Activated T-helper 2 cell treated with anti-CD3 and anti-CD28 coated beads, Interferon-gamma antibody, Interleukin-2, Interleukin-4, amounts not matched to agents 10 μg/mL and 5 μg/mL and 100 μg/mL, durations not matched to agents 14 hours and 24 hours and 36 hours (primary cell): ENCODE results near the gene NUP188. TPM values are rescaled to one million over a fixed set of nuclear protein-coding genes. Genes with fewer than 3 reads are reported as not detected.

Experiments
- DNase-seq: peaks from one replicate; pipeline ENCODE4 v3.0.0; 2021; ENCODE audit warnings: low spot score
- H3K27ac Mint-ChIP-seq: one replicate; pipeline ENCODE4 v1.8.0; 2021; ENCODE audit warnings: mixed read lengths
- H3K27me3 Mint-ChIP-seq: one replicate; pipeline ENCODE4 v1.8.0; 2021; ENCODE audit warnings: low read depth, mixed read lengths
- H3K36me3 Mint-ChIP-seq: one replicate; pipeline ENCODE4 v1.8.0; 2021; ENCODE audit warnings: low read depth, mixed read lengths
- H3K4me1 Mint-ChIP-seq: one replicate; pipeline ENCODE4 v1.8.0; 2021; ENCODE audit warnings: low read depth, mixed read lengths
- H3K4me3 Mint-ChIP-seq: one replicate; pipeline ENCODE4 v1.8.0; 2021; ENCODE audit warnings: low read depth, mild to moderate bottlenecking, moderate library complexity, mixed read lengths
- H3K9me3 Mint-ChIP-seq: one replicate; pipeline ENCODE4 v1.8.0; 2021; ENCODE audit warnings: mixed read lengths
- intact Hi-C: fragments of 100-400 bp; cut with micrococcal nuclease; formaldehyde crosslinking; loops from one replicate; pipeline ENCODE4 v1.15.1; 2023
- total RNA-seq: library from RNA; stranded (reverse); gene quantifications from 2 replicates; pipeline ENCODE4 v1.2.3, GENCODE V29; 2022

NUP188 gene
- total RNA-seq, 1 donor from 2014 or later: 175 TPM

- H3K27ac Mint-ChIP-seq: no peak overlapping the region
Observed at GRCh38 chr9:129021091-129021490, 73.6 kb downstream of the NUP188 start.

GRCh38 chr9:129022037-129022436, 74.5 kb downstream of the NUP188 start:
- H3K4me1 Mint-ChIP-seq: peaks cover 8% of the 10 kb centered on the region
- H3K27ac Mint-ChIP-seq: no peak overlapping the region
- H3K4me3 Mint-ChIP-seq: no peak overlapping the region
- no peaks in the 10 kb centered on the region for H3K27me3 Mint-ChIP-seq
- DNase-seq: no peak
- H3K36me3 Mint-ChIP-seq: peaks cover 5% of the 10 kb centered on the region
- no peaks in the 10 kb centered on the region for H3K9me3 Mint-ChIP-seq
- intact Hi-C loops: loop anchor here (10.0 kb wide), 1 partner anchor 337 kb away; the partner anchor contains the start of gene SET

More at GRCh38 chr9:129021091-129021490, 73.6 kb downstream of the NUP188 start:
- Mint-ChIP-seq H3K36me3 (peaks cover 5% of the 10 kb centered on the region), H3K4me1 (peaks cover 8% of the 10 kb centered on the region), H3K4me3 (no peak overlapping the region), H3K27me3 (no peaks in the 10 kb centered on the region), H3K9me3 (no peaks in the 10 kb centered on the region)
- no peak for DNase-seq
- intact Hi-C loops: loop anchor here (10.0 kb wide), 1 partner anchor 336 kb away; the partner anchor contains the start of gene SET

- Mint-ChIP-seq H3K27me3 (no peaks in the 10 kb centered on the region), H3K9me3 (no peaks in the 10 kb centered on the region), H3K27ac (no peak overlapping the region), H3K4me1 (peaks cover 11% of the 10 kb centered on the region), H3K36me3 (peaks cover 5% of the 10 kb centered on the region), H3K4me3 (no peak overlapping the region)
- intact Hi-C loops: loop anchor here (10.0 kb wide), 1 partner anchor 338 kb away; the partner anchor contains the start of gene SET
- no peak for DNase-seq
Observed at GRCh38 chr9:129023036-129023907, 75.8 kb downstream of the NUP188 start.

- H3K9me3 Mint-ChIP-seq: no peaks in the 10 kb centered on the region
- H3K4me1 Mint-ChIP-seq: peaks cover 11% of the 10 kb centered on the region
- peaks cover 5% of the 10 kb centered on the region for H3K36me3 Mint-ChIP-seq
- no peak for DNase-seq
- H3K27ac Mint-ChIP-seq: no peak overlapping the region
- H3K27me3 Mint-ChIP-seq: no peaks in the 10 kb centered on the region
- no peak overlapping the region for H3K4me3 Mint-ChIP-seq
- intact Hi-C loops: loop anchor here (10.0 kb wide), 1 partner anchor 339 kb away; the partner anchor contains the start of gene SET
Observed at GRCh38 chr9:129023908-129024233, 76.4 kb downstream of the NUP188 start.

- Mint-ChIP-seq H3K27ac (no peak overlapping the region), H3K36me3 (peaks cover 5% of the 10 kb centered on the region), H3K4me3 (peak overlapping the region; percentile 90), H3K27me3 (no peaks in the 10 kb centered on the region), H3K4me1 (peaks cover 7% of the 10 kb centered on the region), H3K9me3 (no peaks in the 10 kb centered on the region)
- no peak for DNase-seq
- intact Hi-C loops: loop anchor here (10.0 kb wide), 1 partner anchor 342 kb away; the partner anchor contains the start of gene SET
Observed at GRCh38 chr9:129026442-129027223, 79.1 kb downstream of the NUP188 start.

GRCh38 chr9:129027224-129027684, 79.8 kb downstream of the NUP188 start:
- peak overlapping the region; percentile 90 for H3K4me3 Mint-ChIP-seq
- no peak for DNase-seq
- intact Hi-C loops: loop anchor here (10.0 kb wide), 1 partner anchor 342 kb away; the partner anchor contains the start of gene SET
- peaks cover 3% of the 10 kb centered on the region for H3K4me1 Mint-ChIP-seq
- no peaks in the 10 kb centered on the region for H3K9me3 Mint-ChIP-seq
- H3K27me3 Mint-ChIP-seq: no peaks in the 10 kb centered on the region
- H3K36me3 Mint-ChIP-seq: no peaks in the 10 kb centered on the region
- peak overlapping the region; percentile 70 for H3K27ac Mint-ChIP-seq

GRCh38 chr9:129027685-129028191, 80.2 kb downstream of the NUP188 start:
- peaks cover 3% of the 10 kb centered on the region for H3K4me1 Mint-ChIP-seq
- intact Hi-C loops: loop anchor here (1.0 to 10.0 kb wide), 2 partner anchors 9 to 343 kb away; partner anchors contain the start of genes MIGA2 and SET
- no peaks in the 10 kb centered on the region for H3K9me3 Mint-ChIP-seq
- H3K27me3 Mint-ChIP-seq: no peaks in the 10 kb centered on the region
- no peaks in the 10 kb centered on the region for H3K36me3 Mint-ChIP-seq
- DNase-seq: no peak
- H3K4me3 Mint-ChIP-seq: peak overlapping the region; percentile 90
- H3K27ac Mint-ChIP-seq: peak overlapping the region; percentile 70

GRCh38 chr9:129028192-129028966, 80.9 kb downstream of the NUP188 start, which contains the start of gene SH3GLB2:
SH3GLB2 (minus strand) TSS chr9:129028331; CDS start chr9:129028154, 177 bp downstream.
- DNase-seq: peak; percentile 87
- H3K4me1 Mint-ChIP-seq: peaks cover 3% of the 10 kb centered on the region
- peak within 1 kb of the TSS; percentile 90 for H3K4me3 Mint-ChIP-seq
- H3K27ac Mint-ChIP-seq: peak within 1 kb of the TSS; percentile 70
- no peaks in the 10 kb centered on the region for H3K36me3 Mint-ChIP-seq
- no peaks in the 10 kb centered on the region for H3K27me3 Mint-ChIP-seq
- no peaks in the 10 kb centered on the region for H3K9me3 Mint-ChIP-seq
- intact Hi-C loops: loop anchor here (1.0 to 10.0 kb wide), 2 partner anchors 8 to 344 kb away; partner anchors contain the start of genes MIGA2 and SET

GRCh38 chr9:129030191-129030590, 82.7 kb downstream of the NUP188 start:
- Mint-ChIP-seq H3K27ac (peak overlapping the region; percentile 39), H3K4me3 (no peak overlapping the region)
- intact Hi-C loops: no loop called here

GRCh38 chr9:129031514-129031913, 84.0 kb downstream of the NUP188 start:
- Mint-ChIP-seq H3K9me3 (no peaks in the 10 kb centered on the region), H3K4me1 (peaks cover 9% of the 10 kb centered on the region), H3K27me3 (no peaks in the 10 kb centered on the region), H3K4me3 (no peak overlapping the region), H3K36me3 (no peaks in the 10 kb centered on the region), H3K27ac (no peak overlapping the region)
- intact Hi-C loops: no loop called here
- DNase-seq: no peak

More at GRCh38 chr9:129030191-129030590, 82.7 kb downstream of the NUP188 start:
- H3K9me3 Mint-ChIP-seq: no peaks in the 10 kb centered on the region
- peaks cover 3% of the 10 kb centered on the region for H3K4me1 Mint-ChIP-seq
- no peak for DNase-seq
- no peaks in the 10 kb centered on the region for H3K36me3 Mint-ChIP-seq
- no peaks in the 10 kb centered on the region for H3K27me3 Mint-ChIP-seq

- intact Hi-C loops: no loop called here
Observed at GRCh38 chr9:129032541-129033159, 85.2 kb downstream of the NUP188 start.

More at GRCh38 chr9:129032541-129033159, 85.2 kb downstream of the NUP188 start:
- Mint-ChIP-seq H3K9me3 (no peaks in the 10 kb centered on the region), H3K27ac (no peak overlapping the region), H3K4me1 (peaks cover 14% of the 10 kb centered on the region), H3K4me3 (no peak overlapping the region), H3K36me3 (no peaks in the 10 kb centered on the region), H3K27me3 (no peaks in the 10 kb centered on the region)
- DNase-seq: no peak
